ENCODE data around the gene KCNQ2.

- TF ChIP-seq CTCF (IDR thresholded peaks at IDR 0.05; ENCODE audit: low read depth, low read length, poor library complexity, severe bottlenecking) (no peak), EZH2phosphoT487 (IDR thresholded peaks at IDR 0.05; ENCODE audit: borderline replicate concordance, low read length) (no peak)
Measured at GRCh38 chr20:63521602-63522001, 49.1 kb upstream of the KCNQ2 start.
